ENCODE measurements around the gene CEP152. TPM values are rescaled to one million over a fixed set of nuclear protein-coding genes. Genes with fewer than 3 reads are reported as not detected.

Gene CEP152
- total and polyA plus RNA-seq, 9 of the 15 experiments (the other 6 are each of a cell fraction or from before 2014, with no cell fraction given) = 9.9 to 43.0 (median 23.6) TPM

GRCh38 chr15:48828471-48828870 lies 17.6 kb upstream of the CEP152 start (continued):
- no peak for TF ChIP-seq ZNF584 (CRISPR knock-in tag; IDR thresholded peaks at IDR 0.05; ENCODE audit: low read depth)
- no peak for TF ChIP-seq MXI1 (IDR thresholded peaks at IDR 0.05; ENCODE audit: low read depth, low read length)
- TF ChIP-seq ARID1B (IDR thresholded peaks at IDR 0.05) = no peak
- TF ChIP-seq STAG1 (CRISPR knock-in tag; IDR thresholded peaks at IDR 0.05; ENCODE audit: borderline replicate concordance) = no peak
- TF ChIP-seq PURB (CRISPR knock-in tag; IDR thresholded peaks at IDR 0.05; ENCODE audit: low read depth) = no peak

DNA sequence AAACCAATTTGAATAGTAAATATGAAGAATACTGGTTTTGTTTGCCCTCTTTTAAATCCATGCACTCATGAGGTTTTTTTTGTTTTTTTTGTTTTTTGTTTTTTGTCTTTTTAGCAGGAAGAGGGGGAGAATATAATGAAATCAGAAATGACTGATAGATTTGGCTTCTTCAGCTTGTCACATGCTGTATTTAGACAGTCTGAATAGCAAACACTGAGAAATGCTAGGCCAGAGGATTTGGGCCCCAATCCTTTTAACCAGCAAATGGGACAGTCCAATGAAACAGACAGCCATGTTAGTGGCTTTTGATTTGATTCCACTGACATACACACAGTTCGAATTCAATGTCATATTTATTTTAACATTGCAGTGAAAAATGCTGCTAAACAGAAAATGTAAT lies 14.2 kb upstream of the CEP152 start:
- CTCF ChIA-PET (ENCODE audit: low intra/inter-chr PET ratio) = no interaction called here
- ATAC-seq (no peak), DNase-seq (ENCODE audit: extremely low read depth in 1 of 4, low spot score in 3 of 4) (no peak), FAIRE-seq (no peak)
- BruUV-seq (replicated peaks) = no TSS peak
- no peak overlapping the region for H3K4me2 ChIP-seq (ENCODE audit: insufficient read depth, low read length)
- H3K27me3 ChIP-seq (ENCODE audit: control insufficient read depth in 2 of 2, insufficient read depth in 2 of 2, low read length in 2 of 2) = no peaks in the 10 kb centered on the region; a peak in 1 of 5 replicates
- no peak overlapping the region for H2AFZ ChIP-seq (ENCODE audit: low read depth, low read length)
- in situ Hi-C loops (cut with MboI) (no loop called here), intact Hi-C loops (cut with micrococcal nuclease) (no loop called here)
- H3K79me2 ChIP-seq (ENCODE audit: control insufficient read depth, insufficient read depth, low read length) = no peaks in the 10 kb centered on the region
- no peaks in the 10 kb centered on the region for H4K20me1 ChIP-seq (replicated peaks; ENCODE audit: control insufficient read depth, insufficient read depth, low read length)
- POLR2A ChIA-PET = no interaction called here
- H3K4me3 ChIP-seq = no peak overlapping the region
- H3K9me1 ChIP-seq (ENCODE audit: control insufficient read depth, insufficient read depth, low read length) = no peaks in the 10 kb centered on the region
- TF ChIP-seq, protein P1, sequence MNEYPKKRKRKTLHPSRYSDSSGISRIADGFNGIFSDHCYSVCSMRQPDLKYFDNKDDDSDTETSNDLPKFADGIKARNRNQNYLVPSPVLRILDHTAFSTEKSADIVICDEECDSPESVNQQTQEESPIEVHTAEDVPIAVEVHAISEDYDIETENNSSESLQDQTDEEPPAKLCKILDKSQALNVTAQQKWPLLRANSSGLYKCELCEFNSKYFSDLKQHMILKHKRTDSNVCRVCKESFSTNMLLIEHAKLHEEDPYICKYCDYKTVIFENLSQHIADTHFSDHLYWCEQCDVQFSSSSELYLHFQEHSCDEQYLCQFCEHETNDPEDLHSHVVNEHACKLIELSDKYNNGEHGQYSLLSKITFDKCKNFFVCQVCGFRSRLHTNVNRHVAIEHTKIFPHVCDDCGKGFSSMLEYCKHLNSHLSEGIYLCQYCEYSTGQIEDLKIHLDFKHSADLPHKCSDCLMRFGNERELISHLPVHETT (CRISPR knock-in tag; conservative IDR thresholded peaks at IDR 0.05 in 1 of 2, IDR thresholded peaks at IDR 0.05 in 1 of 2) = no peak
- WGBS (ENCODE audit: insufficient coverage, low coverage, missing lambda C conversion rate) = 0% methylated on average over 1 of the region's 1 CpG
- no peaks in the 10 kb centered on the region for H3K36me3 ChIP-seq (ENCODE audit: control insufficient read depth, insufficient read depth, low read length)
- H3K9me3 ChIP-seq (replicated peaks; ENCODE audit: control insufficient read depth, insufficient read depth, low read depth, low read length) = no peaks in the 10 kb centered on the region
- H3K9ac ChIP-seq (ENCODE audit: insufficient read depth in 1 of 2, low read depth in 2 of 2, low read length in 2 of 2) = no peak overlapping the region
- H3K27ac ChIP-seq (ENCODE audit: extremely low read depth, low read depth, low read length) = no peak overlapping the region
- H3K4me1 ChIP-seq (replicated peaks in 1 of 2; ENCODE audit: control insufficient read depth in 2 of 2, insufficient read depth in 2 of 2, low read length in 2 of 2) = no peaks in the 10 kb centered on the region
